ENCODE data around the gene NUDT2. TPM values are rescaled to one million over a fixed set of nuclear protein-coding genes. Genes with fewer than 3 reads are reported as not detected.
"Not testable (repeated sequence)": the region's sequence is repeated elsewhere in the genome, so short reads cannot be mapped to it uniquely, and the experiment has no call there.

NUDT2 gene
- total RNA-seq, 1 experiment from 2014 or later: 17.1 TPM

- in situ Hi-C loops (cut with HindIII; ENCODE audit: low pct_unique_long_range_greater_than_20kb, low sequenced_read_pairs): no loop called here
- DNase-seq (ENCODE audit: low read depth): peak; percentile 22
These were observed 3.0 kb downstream of the NUDT2 start for GRCh38 chr9:34332076-34332964.

GRCh38 chr9:34333836-34334235 is 4.5 kb downstream of the NUDT2 start:
- no peak for DNase-seq (ENCODE audit: low read depth)
- in situ Hi-C loops (cut with HindIII; ENCODE audit: low pct_unique_long_range_greater_than_20kb, low sequenced_read_pairs): no loop called here

GRCh38 chr9:34334337-34334824 is 5.0 kb downstream of the NUDT2 start:
- DNase-seq (ENCODE audit: low read depth): no peak
- in situ Hi-C loops (cut with HindIII; ENCODE audit: low pct_unique_long_range_greater_than_20kb, low sequenced_read_pairs): no loop called here

GRCh38 chr9:34334916-34335315 is 5.5 kb downstream of the NUDT2 start:
- DNase-seq (ENCODE audit: low read depth): no peak
- in situ Hi-C loops (cut with HindIII; ENCODE audit: low pct_unique_long_range_greater_than_20kb, low sequenced_read_pairs): no loop called here

GRCh38 chr9:34335376-34335775 is 6.0 kb downstream of the NUDT2 start:
- in situ Hi-C loops (cut with HindIII; ENCODE audit: low pct_unique_long_range_greater_than_20kb, low sequenced_read_pairs): no loop called here
- no peak for DNase-seq (ENCODE audit: low read depth)

GRCh38 chr9:34337403-34337802 is 8.0 kb downstream of the NUDT2 start:
- in situ Hi-C loops (cut with HindIII; ENCODE audit: low pct_unique_long_range_greater_than_20kb, low sequenced_read_pairs): no loop called here
- DNase-seq (ENCODE audit: low read depth): no peak

GRCh38 chr9:34338079-34338478 is 8.7 kb downstream of the NUDT2 start:
- DNase-seq (ENCODE audit: low read depth); in situ Hi-C loops (cut with HindIII; ENCODE audit: low pct_unique_long_range_greater_than_20kb, low sequenced_read_pairs): not testable (repeated sequence)

- no peak for DNase-seq (ENCODE audit: low read depth)
- in situ Hi-C loops (cut with HindIII; ENCODE audit: low pct_unique_long_range_greater_than_20kb, low sequenced_read_pairs): no loop called here
These were observed 9.5 kb downstream of the NUDT2 start for GRCh38 chr9:34338665-34339385.

GRCh38 chr9:34341659-34342295 is 12.4 kb downstream of the NUDT2 start:
- in situ Hi-C loops (cut with HindIII; ENCODE audit: low pct_unique_long_range_greater_than_20kb, low sequenced_read_pairs): no loop called here
- no peak for DNase-seq (ENCODE audit: low read depth)

- in situ Hi-C loops (cut with HindIII; ENCODE audit: low pct_unique_long_range_greater_than_20kb, low sequenced_read_pairs): no loop called here
- DNase-seq (ENCODE audit: low read depth): no peak
These were observed 13.7 kb downstream of the NUDT2 start for GRCh38 chr9:34343090-34343489.

- DNase-seq (ENCODE audit: low read depth): no peak
- in situ Hi-C loops (cut with HindIII; ENCODE audit: low pct_unique_long_range_greater_than_20kb, low sequenced_read_pairs): no loop called here
These were observed 14.2 kb downstream of the NUDT2 start for GRCh38 chr9:34343605-34344004.

GRCh38 chr9:34346873-34347799 is 17.8 kb downstream of the NUDT2 start:
- no peak for DNase-seq (ENCODE audit: low read depth)
- in situ Hi-C loops (cut with HindIII; ENCODE audit: low pct_unique_long_range_greater_than_20kb, low sequenced_read_pairs): no loop called here

- no peak for DNase-seq (ENCODE audit: low read depth)
- in situ Hi-C loops (cut with HindIII; ENCODE audit: low pct_unique_long_range_greater_than_20kb, low sequenced_read_pairs): no loop called here
These were observed 18.4 kb downstream of the NUDT2 start for GRCh38 chr9:34347800-34348158.

GRCh38 chr9:34349324-34349723 is 20.0 kb downstream of the NUDT2 start:
- no peak for DNase-seq (ENCODE audit: low read depth)
- in situ Hi-C loops (cut with HindIII; ENCODE audit: low pct_unique_long_range_greater_than_20kb, low sequenced_read_pairs): no loop called here

- in situ Hi-C loops (cut with HindIII; ENCODE audit: low pct_unique_long_range_greater_than_20kb, low sequenced_read_pairs); DNase-seq (ENCODE audit: low read depth): not testable (repeated sequence)
These were observed 22.8 kb downstream of the NUDT2 start for GRCh38 chr9:34352122-34352652.

- DNase-seq (ENCODE audit: low read depth); in situ Hi-C loops (cut with HindIII; ENCODE audit: low pct_unique_long_range_greater_than_20kb, low sequenced_read_pairs): not testable (repeated sequence)
These were observed 23.6 kb downstream of the NUDT2 start for GRCh38 chr9:34352957-34353356.

GRCh38 chr9:34362614-34363214 is 33.3 kb downstream of the NUDT2 start:
- in situ Hi-C loops (cut with HindIII; ENCODE audit: low pct_unique_long_range_greater_than_20kb, low sequenced_read_pairs): no loop called here
- no peak for DNase-seq (ENCODE audit: low read depth)

Measured in Caki2 (cell line).